ENCODE data around the gene DLK1. TPM values are rescaled to one million over a fixed set of nuclear protein-coding genes. Genes with fewer than 3 reads are reported as not detected.

Gene DLK1
- total RNA-seq, 1 donor from 2014 or later: 7.2 TPM

DNA sequence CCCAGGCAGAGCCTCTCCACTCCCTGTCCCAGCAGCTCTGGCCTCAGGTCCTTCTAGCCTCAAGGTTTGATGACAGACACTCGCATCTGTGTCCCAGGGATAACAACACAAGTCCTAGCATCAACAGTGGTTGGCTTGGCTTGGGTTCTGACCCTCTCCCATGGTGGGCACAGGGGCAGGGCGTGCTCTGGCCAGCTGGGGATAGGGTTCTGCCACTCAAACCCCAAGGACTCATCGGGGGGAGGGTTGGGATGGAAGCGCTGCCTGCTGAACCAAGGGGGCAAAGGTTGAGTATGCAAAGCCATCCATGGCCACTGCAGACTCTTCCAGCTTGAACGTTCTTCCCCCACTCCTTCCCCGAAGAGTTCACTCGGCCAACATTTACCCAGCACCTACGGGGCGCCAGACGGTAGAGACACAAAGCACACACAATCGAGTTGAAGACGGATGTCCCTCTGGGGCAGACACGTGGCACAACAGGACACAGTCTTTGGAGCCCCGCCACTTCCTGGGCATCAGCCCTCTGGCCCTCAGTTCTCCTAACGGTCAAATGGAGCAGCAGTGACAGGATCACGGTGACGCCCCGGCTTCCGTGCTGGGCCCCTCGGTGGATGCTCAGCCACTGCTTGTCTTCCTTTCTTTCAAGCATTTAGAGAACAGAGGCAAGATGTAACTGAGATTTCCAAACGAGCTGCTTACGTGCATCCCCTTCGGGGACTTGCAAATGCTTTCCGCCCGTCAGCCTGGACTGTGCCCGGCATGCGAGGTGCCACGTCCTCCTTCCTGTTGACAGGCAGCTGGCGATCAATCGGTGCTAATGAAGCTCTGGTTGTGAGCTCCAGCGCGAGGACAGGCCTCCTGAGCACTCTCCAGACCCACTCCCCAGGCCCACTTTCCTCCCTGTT, 42.6 kb downstream of the DLK1 start:
- intact Hi-C loops (cut with DNase I): no loop called here
- DNase-seq (ENCODE audit: low spot score in 2 of 2): peak in 1 of 2 donors; percentile 45
- TF ChIP-seq, protein P1, sequence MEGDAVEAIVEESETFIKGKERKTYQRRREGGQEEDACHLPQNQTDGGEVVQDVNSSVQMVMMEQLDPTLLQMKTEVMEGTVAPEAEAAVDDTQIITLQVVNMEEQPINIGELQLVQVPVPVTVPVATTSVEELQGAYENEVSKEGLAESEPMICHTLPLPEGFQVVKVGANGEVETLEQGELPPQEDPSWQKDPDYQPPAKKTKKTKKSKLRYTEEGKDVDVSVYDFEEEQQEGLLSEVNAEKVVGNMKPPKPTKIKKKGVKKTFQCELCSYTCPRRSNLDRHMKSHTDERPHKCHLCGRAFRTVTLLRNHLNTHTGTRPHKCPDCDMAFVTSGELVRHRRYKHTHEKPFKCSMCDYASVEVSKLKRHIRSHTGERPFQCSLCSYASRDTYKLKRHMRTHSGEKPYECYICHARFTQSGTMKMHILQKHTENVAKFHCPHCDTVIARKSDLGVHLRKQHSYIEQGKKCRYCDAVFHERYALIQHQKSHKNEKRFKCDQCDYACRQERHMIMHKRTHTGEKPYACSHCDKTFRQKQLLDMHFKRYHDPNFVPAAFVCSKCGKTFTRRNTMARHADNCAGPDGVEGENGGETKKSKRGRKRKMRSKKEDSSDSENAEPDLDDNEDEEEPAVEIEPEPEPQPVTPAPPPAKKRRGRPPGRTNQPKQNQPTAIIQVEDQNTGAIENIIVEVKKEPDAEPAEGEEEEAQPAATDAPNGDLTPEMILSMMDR (IDR thresholded peaks at IDR 0.05): no peak
- no peaks in the 10 kb centered on the region for H3K4me1 ChIP-seq
- no peak overlapping the region for H3K27ac ChIP-seq
- no peaks in the 10 kb centered on the region for H3K9me3 ChIP-seq
- no peak overlapping the region for H3K4me3 ChIP-seq
- H3K27me3 ChIP-seq: no peaks in the 10 kb centered on the region
- H3K36me3 ChIP-seq: no peaks in the 10 kb centered on the region

DNA sequence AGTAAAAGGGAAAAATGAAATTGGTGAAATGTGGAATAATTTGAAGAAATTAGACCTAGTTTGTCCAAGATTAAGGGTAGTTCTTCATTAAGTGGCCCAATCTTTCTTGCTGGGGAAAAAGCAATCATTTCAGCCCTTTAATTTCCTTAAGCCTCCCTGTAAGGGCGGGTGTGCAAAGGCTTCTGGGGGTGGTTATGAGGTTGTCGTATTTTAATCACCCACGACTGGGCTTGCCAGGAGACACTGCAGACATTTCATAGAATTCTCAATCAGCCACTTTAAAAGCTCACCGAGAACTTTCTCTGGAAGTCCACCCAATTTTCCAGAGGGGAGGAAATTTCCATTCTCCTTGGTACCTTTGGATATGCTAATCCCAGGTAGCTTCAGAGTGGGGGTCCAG, 43.4 kb downstream of the DLK1 start:
- intact Hi-C loops (cut with DNase I): no loop called here
- no peak overlapping the region for H3K4me3 ChIP-seq
- H3K4me1 ChIP-seq: no peaks in the 10 kb centered on the region
- TF ChIP-seq, protein P1 (IDR thresholded peaks at IDR 0.05): no peak
- no peak for DNase-seq (ENCODE audit: low spot score in 2 of 2)
- H3K9me3 ChIP-seq: no peaks in the 10 kb centered on the region
- no peaks in the 10 kb centered on the region for H3K27me3 ChIP-seq
- H3K27ac ChIP-seq: no peak overlapping the region
- no peaks in the 10 kb centered on the region for H3K36me3 ChIP-seq

DNA sequence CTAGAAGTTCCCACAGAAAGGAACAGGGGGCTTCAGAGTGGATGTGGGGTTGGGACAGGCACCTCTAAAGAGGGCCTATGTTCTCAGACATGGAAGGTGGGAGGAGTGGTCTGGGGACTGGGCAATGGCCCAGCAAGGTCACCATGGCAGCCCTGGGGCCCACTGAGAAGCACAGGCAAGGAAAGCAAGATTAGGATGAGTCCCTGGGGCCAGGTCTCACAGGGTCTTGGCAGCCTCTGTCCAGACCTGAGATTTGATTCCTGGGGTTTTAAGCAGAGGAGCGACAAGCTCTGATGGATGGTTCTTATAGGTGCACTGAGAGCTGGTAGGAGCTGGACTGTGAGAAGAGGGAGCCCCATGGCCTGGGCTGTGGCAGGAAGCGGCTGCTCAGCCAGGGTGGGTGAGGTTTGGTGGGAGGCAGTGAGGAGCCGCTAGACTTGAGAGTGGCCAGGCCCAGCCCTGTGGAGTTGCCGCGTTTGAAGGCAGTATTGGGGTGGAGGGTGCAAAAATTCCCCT, 44.0 kb downstream of the DLK1 start:
- Histone ChIP-seq H3K4me1 (no peaks in the 10 kb centered on the region), H3K9me3 (no peaks in the 10 kb centered on the region), H3K4me3 (no peak overlapping the region), H3K27ac (no peak overlapping the region), H3K27me3 (no peaks in the 10 kb centered on the region), H3K36me3 (no peaks in the 10 kb centered on the region)
- TF ChIP-seq, protein P1 (IDR thresholded peaks at IDR 0.05): no peak
- intact Hi-C loops (cut with DNase I): no loop called here
- peak in 1 of 2 donors; percentile 45 for DNase-seq (ENCODE audit: low spot score in 2 of 2)

DNA sequence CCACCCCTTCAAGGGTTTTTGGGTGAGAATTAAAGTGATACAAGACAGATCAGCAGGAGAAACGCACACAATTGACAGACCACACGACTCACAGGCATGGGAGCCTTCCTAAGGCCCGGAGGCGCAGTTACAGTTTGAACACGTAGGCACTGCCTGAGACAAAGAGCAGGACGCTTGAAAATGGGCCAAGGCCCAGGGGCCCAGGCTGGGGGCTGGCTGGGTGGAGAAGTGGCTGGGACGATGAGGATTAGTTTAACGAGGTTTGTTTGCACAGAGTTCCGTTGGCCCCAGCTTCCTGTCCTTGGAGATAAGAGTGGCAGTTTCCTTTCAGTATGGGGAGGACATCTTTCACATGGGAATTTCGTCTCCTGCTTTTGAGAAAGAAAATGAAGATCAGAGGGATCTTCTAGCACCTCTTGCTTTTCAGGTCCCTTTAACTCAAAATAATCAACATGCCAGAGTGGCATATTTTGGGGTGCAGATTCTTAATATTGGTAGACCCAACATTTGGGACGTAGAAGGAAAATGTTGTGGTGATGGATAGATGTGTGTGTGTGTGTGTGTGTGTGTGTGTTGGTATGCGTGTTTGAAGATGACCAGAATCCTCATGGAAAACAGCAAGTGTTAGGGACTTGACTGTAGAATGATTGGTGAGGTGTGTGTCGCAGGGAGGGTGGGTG, 44.6 kb downstream of the DLK1 start:
- no peaks in the 10 kb centered on the region for H3K27me3 ChIP-seq
- peak in 1 of 2 donors; percentile 50 for DNase-seq (ENCODE audit: low spot score in 2 of 2)
- H3K4me3 ChIP-seq: no peak overlapping the region
- no peaks in the 10 kb centered on the region for H3K9me3 ChIP-seq
- intact Hi-C loops (cut with DNase I): no loop called here
- H3K4me1 ChIP-seq: no peaks in the 10 kb centered on the region
- TF ChIP-seq, protein P1 (IDR thresholded peaks at IDR 0.05): no peak
- H3K27ac ChIP-seq: no peak overlapping the region
- H3K36me3 ChIP-seq: no peaks in the 10 kb centered on the region

DNA sequence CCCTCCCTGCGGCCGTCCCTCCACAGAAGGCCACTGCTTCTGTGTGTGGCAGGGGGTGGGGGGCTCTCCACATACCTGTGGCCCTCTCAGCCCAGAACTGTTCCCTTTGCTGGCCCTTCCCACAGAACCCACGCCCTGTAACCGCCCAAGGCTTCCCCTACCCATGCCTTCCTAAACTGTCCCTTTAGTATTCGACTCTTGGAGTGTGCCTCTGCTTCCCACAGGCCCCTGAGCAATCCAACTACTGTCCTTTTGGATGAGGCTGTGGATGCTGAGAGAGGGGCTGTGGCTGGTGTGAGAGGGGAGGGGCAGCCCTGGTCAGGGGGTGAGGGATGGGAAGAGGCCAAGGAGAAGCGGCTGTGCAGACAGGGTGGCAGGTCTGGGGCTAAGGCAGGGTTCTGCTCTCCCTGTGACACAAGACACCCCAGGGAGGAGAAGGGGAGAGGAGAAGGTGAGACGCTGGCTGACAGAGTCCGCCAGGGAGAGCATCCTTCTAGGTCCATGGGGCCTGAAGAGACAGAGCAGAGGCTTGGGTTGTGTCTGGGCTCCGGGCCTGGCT, 46.0 kb downstream of the DLK1 start:
- H3K27ac ChIP-seq: no peak overlapping the region
- TF ChIP-seq, protein P1 (IDR thresholded peaks at IDR 0.05): no peak
- H3K4me1 ChIP-seq: no peaks in the 10 kb centered on the region
- intact Hi-C loops (cut with DNase I): no loop called here
- H3K27me3 ChIP-seq: no peaks in the 10 kb centered on the region
- H3K36me3 ChIP-seq: no peaks in the 10 kb centered on the region
- peak in 1 of 2 donors; percentile 56 for DNase-seq (ENCODE audit: low spot score in 2 of 2)
- H3K4me3 ChIP-seq: no peak overlapping the region
- no peaks in the 10 kb centered on the region for H3K9me3 ChIP-seq

Data from ascending aorta (tissue), 2 donors.